Esophagus (tissue), 2 donors: ENCODE measurements around the gene SLC9A4. TPM values are rescaled to one million over a fixed set of nuclear protein-coding genes. Genes with fewer than 3 reads are reported as not detected.

Experiments
- polyA plus RNA-seq, 2 donors: library from polyadenylated mRNA; stranded (reverse); fragments of 200-250 nt; gene quantifications; one replicate each; pipeline ENCODE4 v1.2.3, GENCODE V29; 2013
- donor health status: healthy with polysubstance abuse.
- donor health status: Bipolar disorder and iron deficiency.

SLC9A4 gene
- polyA plus RNA-seq, 2 donors = 1.8 to 2.0 TPM

Other genes starting within 250 kb of the SLC9A4 start
- under 1 TPM; 0.18 to 0.44 TPM for gene IL1RL1, start 161.7 kb upstream of the SLC9A4 start, polyA plus RNA-seq
- under 1 TPM; 0.83 to 0.95 TPM for gene IL18R1, start 117.4 kb upstream of the SLC9A4 start, polyA plus RNA-seq
- 1 to 10 TPM in 1 of 2 donors, under 1 TPM in 1; 0.55 to 1.2 TPM for gene IL18RAP, start 50.1 kb upstream of the SLC9A4 start, polyA plus RNA-seq
- under 1 TPM; 0.06 to 0.12 TPM for gene SLC9A2, start 146.3 kb downstream of the SLC9A4 start, polyA plus RNA-seq